Fibroblast of the aortic adventitia (primary cell): ENCODE results near the gene HSD17B14. TPM values are rescaled to one million over a fixed set of nuclear protein-coding genes. Genes with fewer than 3 reads are reported as not detected.
"Not testable (repeated sequence)": the region's sequence is repeated elsewhere in the genome, so short reads cannot be mapped to it uniquely, and the experiment has no call there.

Experiments
- DNase-seq: peaks from one replicate; pipeline ENCODE4 v3.0.0-alpha.2; 2010; ENCODE audit warnings: low read depth
- H3K4me3 ChIP-seq: 2 replicates; pipeline ENCODE4 v1.5.1; 2011; ENCODE audit warnings: low read depth, mild to moderate bottlenecking, control low read depth, low read length, moderate library complexity
- CTCF ChIP-seq: IDR thresholded peaks from 2 replicates; pipeline ENCODE4 v1.5.1; 2011; ENCODE audit warnings: mild to moderate bottlenecking, low read length, control low read depth, inconsistent platforms; ENCODE audit not compliant: insufficient read depth
- total RNA-seq: library from RNA; depleted of rRNA; stranded (reverse); fragments of >200 nt; gene quantifications from 2 replicates; pipeline ENCODE4 v1.2.3, GENCODE V29; 2012; ENCODE audit warnings: low replicate concordance

Gene HSD17B14
- total RNA-seq, 1 donor, result 3.6 TPM

- no peak overlapping the region for H3K4me3 ChIP-seq
- DNase-seq, result no peak
- TF ChIP-seq CTCF, result no peak
Measured at GRCh38 chr19:48796298-48797083, 39.8 kb downstream of the HSD17B14 start.

GRCh38 chr19:48795685-48796070 lies 40.6 kb downstream of the HSD17B14 start:
- no peak overlapping the region for H3K4me3 ChIP-seq
- TF ChIP-seq CTCF, result no peak
- DNase-seq, result no peak

GRCh38 chr19:48795055-48795684 lies 41.1 kb downstream of the HSD17B14 start:
- DNase-seq, result peak; percentile 94
- peak; percentile 89 for TF ChIP-seq CTCF
- H3K4me3 ChIP-seq, result peak overlapping the region; percentile 63

- no peak overlapping the region for H3K4me3 ChIP-seq
- TF ChIP-seq CTCF, result no peak
- no peak for DNase-seq
Measured at GRCh38 chr19:48794291-48794690, 42.0 kb downstream of the HSD17B14 start.

GRCh38 chr19:48793271-48793670 lies 43.0 kb downstream of the HSD17B14 start:
- TF ChIP-seq CTCF, result no peak
- no peak for DNase-seq

GRCh38 chr19:48787331-48787730 lies 49.0 kb downstream of the HSD17B14 start:
- DNase-seq, H3K4me3 ChIP-seq: not testable (repeated sequence)

More at GRCh38 chr19:48793271-48793670, 43.0 kb downstream of the HSD17B14 start:
- H3K4me3 ChIP-seq, result no peak overlapping the region

- DNase-seq, H3K4me3 ChIP-seq: not testable (repeated sequence)
Measured at GRCh38 chr19:48786422-48786821, 49.9 kb downstream of the HSD17B14 start.

GRCh38 chr19:48784527-48784926 lies 51.8 kb downstream of the HSD17B14 start:
- TF ChIP-seq CTCF, result peak; percentile 31
- peak; percentile 37 for DNase-seq
- H3K4me3 ChIP-seq, result no peak overlapping the region
